ENCODE measurements around the gene SNAP47. TPM values are rescaled to one million over a fixed set of nuclear protein-coding genes. Genes with fewer than 3 reads are reported as not detected.
A peak's percentile ranks its signal among the peaks of the same experiment; 100 is the strongest.

The SNAP47 gene
- total and polyA plus RNA-seq, 9 of the 15 experiments (the other 6 are each of a cell fraction or from before 2014, with no cell fraction given), result 2.5 to 41.3 (median 32.6) TPM

DNA sequence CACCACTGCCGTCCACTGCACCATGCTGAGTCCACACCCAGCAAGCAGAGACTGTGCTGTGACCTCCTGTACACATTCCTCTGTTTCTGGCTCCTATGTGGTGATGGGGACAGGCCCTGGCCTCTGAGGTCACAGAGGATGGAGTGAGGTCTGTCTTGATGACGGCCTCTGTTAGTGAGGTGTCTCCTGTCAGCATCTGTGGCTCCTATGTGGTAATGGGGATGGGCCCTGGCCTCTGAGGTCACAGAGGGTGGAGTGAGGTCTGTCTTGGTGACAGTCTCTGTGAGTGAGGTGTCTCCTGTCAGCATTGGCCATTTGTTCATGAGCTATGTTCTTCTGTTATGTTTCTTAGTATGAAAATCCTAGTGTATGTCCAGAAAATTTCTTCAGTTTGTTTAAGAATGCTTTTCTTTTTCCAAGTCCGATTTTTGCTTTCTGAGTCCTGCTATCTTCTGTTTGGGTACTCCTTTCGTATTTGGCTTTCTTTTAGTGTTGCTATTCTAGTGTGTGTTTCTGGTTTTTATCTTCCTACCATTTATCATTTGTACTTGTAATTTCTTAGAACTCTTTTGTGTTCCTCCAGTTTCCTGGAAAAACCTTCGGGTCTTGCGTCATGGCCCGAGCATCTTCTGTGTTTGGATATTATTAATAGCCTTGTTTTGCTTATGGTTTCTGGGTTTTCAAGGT is 13.4 kb downstream of the SNAP47 start (continued):
- TF ChIP-seq SAFB2 (IDR thresholded peaks at IDR 0.05; ENCODE audit: borderline replicate concordance, low read depth, low read length, severe bottlenecking) (no peak), HMG20A (CRISPR knock-in tag; conservative IDR thresholded peaks at IDR 0.05) (no peak), MYC (IDR thresholded peaks at IDR 0.05; ENCODE audit: low read depth, low read length) (no peak), MYC (CRISPR knock-in tag; IDR thresholded peaks at IDR 0.05; ENCODE audit: borderline replicate concordance, low read depth) (no peak), LEF1 (IDR thresholded peaks at IDR 0.05) (peak; percentile 91; the same call in 1 of the 2 replicates), PML (IDR thresholded peaks at IDR 0.05; ENCODE audit: low read length) (peak; percentile 16; the same call in 1 of the 2 replicates), ZBTB17 (CRISPR knock-in tag; IDR thresholded peaks at IDR 0.05) (no peak), TCF7L2 (IDR thresholded peaks at IDR 0.05; ENCODE audit: low read depth, low read length) (no peak), ZNF197 (CRISPR knock-in tag; IDR thresholded peaks at IDR 0.05; ENCODE audit: low read depth) (no peak)
- TF ChIP-seq, protein P1, sequence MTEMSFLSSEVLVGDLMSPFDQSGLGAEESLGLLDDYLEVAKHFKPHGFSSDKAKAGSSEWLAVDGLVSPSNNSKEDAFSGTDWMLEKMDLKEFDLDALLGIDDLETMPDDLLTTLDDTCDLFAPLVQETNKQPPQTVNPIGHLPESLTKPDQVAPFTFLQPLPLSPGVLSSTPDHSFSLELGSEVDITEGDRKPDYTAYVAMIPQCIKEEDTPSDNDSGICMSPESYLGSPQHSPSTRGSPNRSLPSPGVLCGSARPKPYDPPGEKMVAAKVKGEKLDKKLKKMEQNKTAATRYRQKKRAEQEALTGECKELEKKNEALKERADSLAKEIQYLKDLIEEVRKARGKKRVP (CRISPR knock-in tag; IDR thresholded peaks at IDR 0.05), result peak; percentile 66
- TF ChIP-seq, protein P2, sequence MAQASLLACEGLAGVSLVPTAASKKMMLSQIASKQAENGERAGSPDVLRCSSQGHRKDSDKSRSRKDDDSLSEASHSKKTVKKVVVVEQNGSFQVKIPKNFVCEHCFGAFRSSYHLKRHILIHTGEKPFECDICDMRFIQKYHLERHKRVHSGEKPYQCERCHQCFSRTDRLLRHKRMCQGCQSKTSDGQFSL (CRISPR knock-in tag; IDR thresholded peaks at IDR 0.05), result no peak
- TF ChIP-seq, protein P2 (tag; IDR thresholded peaks at IDR 0.05), result no peak
- TF ChIP-seq, protein P3, sequence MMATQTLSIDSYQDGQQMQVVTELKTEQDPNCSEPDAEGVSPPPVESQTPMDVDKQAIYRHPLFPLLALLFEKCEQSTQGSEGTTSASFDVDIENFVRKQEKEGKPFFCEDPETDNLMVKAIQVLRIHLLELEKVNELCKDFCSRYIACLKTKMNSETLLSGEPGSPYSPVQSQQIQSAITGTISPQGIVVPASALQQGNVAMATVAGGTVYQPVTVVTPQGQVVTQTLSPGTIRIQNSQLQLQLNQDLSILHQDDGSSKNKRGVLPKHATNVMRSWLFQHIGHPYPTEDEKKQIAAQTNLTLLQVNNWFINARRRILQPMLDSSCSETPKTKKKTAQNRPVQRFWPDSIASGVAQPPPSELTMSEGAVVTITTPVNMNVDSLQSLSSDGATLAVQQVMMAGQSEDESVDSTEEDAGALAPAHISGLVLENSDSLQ (IDR thresholded peaks at IDR 0.05), result peak; percentile 88
- TF ChIP-seq, protein P4, sequence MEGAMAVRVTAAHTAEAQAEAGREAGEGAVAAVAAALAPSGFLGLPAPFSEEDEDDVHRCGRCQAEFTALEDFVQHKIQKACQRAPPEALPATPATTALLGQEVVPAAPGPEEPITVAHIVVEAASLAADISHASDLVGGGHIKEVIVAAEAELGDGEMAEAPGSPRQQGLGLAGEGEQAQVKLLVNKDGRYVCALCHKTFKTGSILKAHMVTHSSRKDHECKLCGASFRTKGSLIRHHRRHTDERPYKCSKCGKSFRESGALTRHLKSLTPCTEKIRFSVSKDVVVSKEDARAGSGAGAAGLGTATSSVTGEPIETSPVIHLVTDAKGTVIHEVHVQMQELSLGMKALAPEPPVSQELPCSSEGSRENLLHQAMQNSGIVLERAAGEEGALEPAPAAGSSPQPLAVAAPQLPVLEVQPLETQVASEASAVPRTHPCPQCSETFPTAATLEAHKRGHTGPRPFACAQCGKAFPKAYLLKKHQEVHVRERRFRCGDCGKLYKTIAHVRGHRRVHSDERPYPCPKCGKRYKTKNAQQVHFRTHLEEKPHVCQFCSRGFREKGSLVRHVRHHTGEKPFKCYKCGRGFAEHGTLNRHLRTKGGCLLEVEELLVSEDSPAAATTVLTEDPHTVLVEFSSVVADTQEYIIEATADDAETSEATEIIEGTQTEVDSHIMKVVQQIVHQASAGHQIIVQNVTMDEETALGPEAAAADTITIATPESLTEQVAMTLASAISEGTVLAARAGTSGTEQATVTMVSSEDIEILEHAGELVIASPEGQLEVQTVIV (CRISPR knock-in tag; IDR thresholded peaks at IDR 0.05; ENCODE audit: borderline replicate concordance), result no peak
- TF ChIP-seq, protein P5, sequence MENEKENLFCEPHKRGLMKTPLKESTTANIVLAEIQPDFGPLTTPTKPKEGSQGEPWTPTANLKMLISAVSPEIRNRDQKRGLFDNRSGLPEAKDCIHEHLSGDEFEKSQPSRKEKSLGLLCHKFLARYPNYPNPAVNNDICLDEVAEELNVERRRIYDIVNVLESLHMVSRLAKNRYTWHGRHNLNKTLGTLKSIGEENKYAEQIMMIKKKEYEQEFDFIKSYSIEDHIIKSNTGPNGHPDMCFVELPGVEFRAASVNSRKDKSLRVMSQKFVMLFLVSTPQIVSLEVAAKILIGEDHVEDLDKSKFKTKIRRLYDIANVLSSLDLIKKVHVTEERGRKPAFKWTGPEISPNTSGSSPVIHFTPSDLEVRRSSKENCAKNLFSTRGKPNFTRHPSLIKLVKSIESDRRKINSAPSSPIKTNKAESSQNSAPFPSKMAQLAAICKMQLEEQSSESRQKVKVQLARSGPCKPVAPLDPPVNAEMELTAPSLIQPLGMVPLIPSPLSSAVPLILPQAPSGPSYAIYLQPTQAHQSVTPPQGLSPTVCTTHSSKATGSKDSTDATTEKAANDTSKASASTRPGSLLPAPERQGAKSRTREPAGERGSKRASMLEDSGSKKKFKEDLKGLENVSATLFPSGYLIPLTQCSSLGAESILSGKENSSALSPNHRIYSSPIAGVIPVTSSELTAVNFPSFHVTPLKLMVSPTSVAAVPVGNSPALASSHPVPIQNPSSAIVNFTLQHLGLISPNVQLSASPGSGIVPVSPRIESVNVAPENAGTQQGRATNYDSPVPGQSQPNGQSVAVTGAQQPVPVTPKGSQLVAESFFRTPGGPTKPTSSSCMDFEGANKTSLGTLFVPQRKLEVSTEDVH (IDR thresholded peaks at IDR 0.05; ENCODE audit: low read depth, partially characterized antibody), result peak; percentile 68
